HG03442 (cell line): ENCODE measurements around the gene PARM1.
A peak's percentile ranks its signal among the peaks of the same experiment; 100 is the strongest.

Experiments used
- ATAC-seq: cut with Tn5 transposase; IDR thresholded peaks from one replicate; pipeline ENCODE4 v1.9.1; 2021; ENCODE audit warnings: mild to moderate bottlenecking, moderate library complexity; ENCODE audit not compliant: unreplicated experiment

The PARM1 gene

DNA sequence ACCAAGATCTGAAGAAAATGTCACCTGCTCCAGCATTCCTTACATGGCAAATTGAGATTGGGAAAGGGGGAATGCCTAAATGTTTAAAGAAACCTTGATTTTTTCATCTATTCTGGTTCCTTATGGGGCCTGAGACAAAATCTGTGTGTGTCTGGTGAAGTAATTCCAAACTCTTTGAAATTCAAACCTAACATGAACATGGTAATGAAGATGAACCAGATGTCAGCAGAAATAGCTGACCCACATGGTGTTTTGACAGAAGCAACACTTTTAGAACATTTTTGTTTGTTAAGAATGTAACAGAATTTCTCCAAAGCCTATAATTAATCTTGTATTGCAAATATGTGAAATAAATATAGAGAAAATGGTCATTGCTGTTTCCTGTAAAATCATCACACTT is 133.0 kb downstream of the PARM1 start:
- no peak for ATAC-seq

DNA sequence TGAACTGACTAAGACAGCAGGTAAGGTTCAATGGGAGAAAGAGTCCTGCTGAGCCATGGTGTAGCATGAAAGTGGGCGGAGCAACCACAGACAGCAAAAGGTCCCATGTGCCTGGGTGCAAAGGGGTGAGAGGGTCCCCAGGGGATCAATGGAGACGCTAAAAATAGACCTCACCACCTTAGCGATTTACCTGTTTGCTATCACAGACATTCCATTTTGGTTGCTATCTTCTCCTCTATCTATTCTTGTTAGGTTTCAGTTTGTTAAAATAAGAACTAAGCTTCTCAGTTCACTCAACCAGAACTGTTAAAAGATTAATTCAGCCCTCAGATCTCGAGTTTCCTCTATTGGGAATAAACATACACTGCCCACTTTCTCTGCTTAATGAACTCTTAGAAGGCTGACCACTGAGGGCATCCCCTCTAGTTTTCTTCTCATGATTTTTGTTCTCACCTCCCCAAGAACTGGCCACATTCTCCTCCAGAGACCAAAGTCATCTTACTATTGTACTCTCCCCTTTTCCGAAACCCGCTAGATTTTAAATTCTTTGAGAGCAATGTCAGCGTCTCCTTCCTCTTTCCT is 136.7 kb downstream of the PARM1 start:
- peak; percentile 65 for ATAC-seq

DNA sequence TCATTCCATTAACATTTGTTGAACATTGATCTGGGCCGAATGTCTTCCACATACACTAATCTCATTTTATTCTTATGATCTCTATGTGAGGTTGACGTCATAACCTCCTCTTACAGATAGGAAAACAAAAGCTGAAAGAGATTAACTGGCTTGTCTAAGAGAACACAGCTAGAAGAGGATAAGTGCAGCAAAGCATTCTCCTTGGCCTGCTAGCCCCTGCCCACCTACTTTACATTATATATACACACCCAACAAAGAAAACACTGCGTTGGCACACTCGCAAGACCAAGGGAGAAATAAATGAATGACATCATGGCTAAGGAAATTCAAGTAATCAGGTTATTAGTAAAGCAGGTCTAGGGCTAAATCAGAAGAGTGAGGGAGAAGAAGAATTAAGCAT is 138.4 kb downstream of the PARM1 start:
- no peak for ATAC-seq

DNA sequence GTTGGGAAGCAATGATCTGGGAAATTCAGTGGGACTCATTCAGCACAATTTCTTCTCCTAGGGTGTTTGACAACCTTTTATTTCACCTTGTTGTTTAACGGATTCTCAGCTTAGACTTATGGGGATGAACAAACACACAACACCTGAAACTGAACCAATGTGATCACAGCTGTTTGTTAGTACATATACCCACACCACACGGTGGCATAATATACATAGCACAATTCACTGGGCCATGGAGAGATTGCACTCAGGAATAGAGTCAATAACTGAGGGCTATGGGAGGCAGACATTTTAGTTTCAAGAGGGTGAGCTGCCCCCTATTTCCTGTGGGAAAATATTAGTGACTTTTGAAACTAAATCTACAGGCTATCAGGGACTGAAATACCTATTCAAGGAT is 148.0 kb downstream of the PARM1 start:
- ATAC-seq = no peak

DNA sequence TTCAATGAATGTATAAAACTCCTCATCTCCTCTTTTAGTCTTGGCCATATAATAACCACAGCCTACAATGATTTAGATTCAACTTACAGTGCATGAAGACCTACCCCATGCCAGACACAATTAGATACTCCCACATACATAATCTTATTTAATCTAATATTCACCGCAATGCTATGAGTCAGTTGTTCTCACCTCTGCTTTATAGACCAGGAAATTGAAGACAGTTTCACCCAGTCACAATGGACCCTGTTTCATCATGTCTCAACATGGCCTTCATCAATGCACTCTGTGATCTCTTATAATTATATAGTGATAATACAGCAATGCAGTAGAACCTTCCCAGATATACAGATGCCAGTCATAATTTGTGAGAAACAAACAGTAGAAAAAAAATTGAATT is 148.6 kb downstream of the PARM1 start:
- ATAC-seq = no peak

DNA sequence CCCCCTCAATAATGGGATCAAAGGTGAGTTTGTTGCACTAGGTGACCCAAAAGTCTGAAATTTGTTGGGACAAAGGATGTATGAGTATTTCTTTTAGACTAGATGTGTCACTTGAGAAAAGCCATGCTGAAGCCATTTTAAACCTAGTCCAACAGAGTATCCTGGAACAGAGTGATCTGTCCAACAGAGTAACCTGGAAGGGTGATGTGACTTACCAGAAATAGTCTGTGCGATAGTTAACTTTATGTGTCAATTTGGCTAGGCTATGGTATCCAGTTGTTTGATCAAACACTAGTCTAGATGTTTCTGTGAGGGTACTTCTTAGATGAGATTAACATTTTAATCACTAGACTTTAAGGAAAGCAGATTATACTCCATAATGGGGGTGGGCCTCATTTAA is 154.5 kb downstream of the PARM1 start:
- ATAC-seq = no peak

DNA sequence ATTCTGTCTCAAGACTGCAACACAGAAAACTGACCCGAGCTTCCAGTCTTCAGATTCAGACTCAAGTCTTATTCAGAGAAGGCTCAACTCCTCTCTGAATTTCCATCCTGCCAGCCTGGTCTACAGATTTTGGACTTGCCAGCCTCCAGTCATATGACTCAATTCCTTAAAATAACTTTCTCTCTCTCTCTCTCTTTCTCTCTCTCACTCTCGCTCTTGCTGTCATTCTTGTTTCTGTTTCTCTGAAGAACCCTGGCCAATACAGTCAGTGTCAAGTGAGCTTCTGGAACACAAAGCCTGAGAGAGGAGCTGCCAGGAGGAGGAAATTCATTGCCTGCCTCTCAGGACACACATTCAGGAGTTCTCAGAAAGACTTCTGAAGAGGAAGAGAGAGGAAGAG is 154.9 kb downstream of the PARM1 start:
- ATAC-seq = peak; percentile 81

DNA sequence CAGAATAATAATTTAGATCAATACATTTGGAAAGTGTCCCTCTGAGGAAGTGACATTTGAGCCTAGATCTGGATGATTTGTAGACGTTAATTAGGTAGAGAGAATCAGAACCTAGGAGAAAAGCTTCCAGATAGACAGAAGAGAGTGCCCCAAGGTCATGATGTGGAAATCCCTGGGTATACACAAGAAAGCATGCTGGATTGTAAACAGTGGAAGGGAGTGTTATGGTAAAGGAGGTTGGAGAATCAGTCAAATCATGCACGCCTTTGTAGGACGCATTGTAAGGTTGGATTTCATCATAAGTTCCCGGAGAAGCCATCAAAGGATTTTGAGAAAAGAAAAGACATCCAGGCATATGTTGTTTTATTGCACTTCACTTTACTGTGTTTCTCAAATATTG is 156.3 kb downstream of the PARM1 start:
- no peak for ATAC-seq

DNA sequence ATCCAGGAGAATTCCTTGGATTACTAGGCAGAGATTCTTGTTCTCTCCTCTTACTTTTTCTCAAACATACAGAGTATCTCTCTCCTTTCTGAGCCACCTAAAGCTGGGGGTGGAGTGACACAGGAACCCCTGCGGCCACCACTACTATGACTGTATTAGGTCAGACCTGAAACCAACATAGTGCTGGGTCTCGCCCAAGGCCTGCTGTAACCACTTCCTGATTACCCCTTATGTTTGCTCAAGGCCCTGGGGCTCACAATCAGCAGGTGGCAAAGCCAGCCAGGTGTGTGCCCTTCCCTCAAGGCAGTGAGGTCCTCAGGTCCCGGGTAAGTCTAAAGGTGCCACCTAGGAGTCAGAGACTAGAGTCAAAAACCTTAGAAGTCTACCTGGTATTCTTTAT is 166.4 kb downstream of the PARM1 start:
- ATAC-seq = peak; percentile 92
